NB4 (cell line): ENCODE data around the gene CAMP.
A peak's percentile ranks its signal among the peaks of the same experiment; 100 is the strongest.

Source experiments
- POLR2A ChIP-seq: IDR thresholded peaks from 2 replicates; pipeline ENCODE4 v1.6.1; 2011; ENCODE audit warnings: mild to moderate bottlenecking; ENCODE audit not compliant: insufficient read length; ENCODE audit errors: extremely low read depth
- TF ChIP-seq, protein P1 (sequence below): IDR thresholded peaks from one replicate; pipeline ENCODE4 v1.5.1; 2012; ENCODE audit warnings: low read depth, low read length
- TF ChIP-seq, protein P2 (sequence below): IDR thresholded peaks from 2 replicates; pipeline ENCODE4 v1.6.1; 2011; ENCODE audit warnings: low read depth, low read length

DNA sequence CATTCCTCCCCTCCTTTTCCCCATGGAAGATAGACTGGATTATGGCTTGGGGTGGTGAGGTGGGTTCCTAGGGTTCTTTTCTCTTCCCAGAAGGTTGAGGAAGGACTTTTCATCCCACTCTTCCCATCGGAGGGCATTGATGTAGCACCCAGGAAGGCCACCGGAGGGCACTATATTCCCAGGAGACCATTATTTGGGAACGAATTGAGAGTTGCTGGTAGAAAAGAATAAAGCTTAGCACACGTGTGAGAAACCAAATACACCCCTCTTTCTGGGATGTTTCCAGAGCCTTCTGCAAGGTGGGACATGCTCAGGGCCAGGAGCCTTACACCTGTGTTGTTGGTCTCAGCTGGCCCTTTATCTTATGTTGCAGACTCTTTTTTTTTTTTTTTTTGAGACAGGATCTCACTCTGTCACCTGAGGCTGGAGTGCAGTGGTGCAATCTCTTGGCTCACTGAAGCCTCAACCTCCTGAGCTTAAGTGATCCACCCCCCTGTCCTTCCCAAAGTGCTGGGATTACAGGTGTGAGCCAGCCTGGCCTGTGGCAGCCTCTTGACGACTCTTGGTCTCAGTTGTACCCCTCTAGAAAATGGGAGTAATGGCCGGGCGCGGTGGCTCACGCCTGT, 28.7 kb upstream of the CAMP start:
- TF ChIP-seq POLR2A, result no peak
- TF ChIP-seq, protein P1, sequence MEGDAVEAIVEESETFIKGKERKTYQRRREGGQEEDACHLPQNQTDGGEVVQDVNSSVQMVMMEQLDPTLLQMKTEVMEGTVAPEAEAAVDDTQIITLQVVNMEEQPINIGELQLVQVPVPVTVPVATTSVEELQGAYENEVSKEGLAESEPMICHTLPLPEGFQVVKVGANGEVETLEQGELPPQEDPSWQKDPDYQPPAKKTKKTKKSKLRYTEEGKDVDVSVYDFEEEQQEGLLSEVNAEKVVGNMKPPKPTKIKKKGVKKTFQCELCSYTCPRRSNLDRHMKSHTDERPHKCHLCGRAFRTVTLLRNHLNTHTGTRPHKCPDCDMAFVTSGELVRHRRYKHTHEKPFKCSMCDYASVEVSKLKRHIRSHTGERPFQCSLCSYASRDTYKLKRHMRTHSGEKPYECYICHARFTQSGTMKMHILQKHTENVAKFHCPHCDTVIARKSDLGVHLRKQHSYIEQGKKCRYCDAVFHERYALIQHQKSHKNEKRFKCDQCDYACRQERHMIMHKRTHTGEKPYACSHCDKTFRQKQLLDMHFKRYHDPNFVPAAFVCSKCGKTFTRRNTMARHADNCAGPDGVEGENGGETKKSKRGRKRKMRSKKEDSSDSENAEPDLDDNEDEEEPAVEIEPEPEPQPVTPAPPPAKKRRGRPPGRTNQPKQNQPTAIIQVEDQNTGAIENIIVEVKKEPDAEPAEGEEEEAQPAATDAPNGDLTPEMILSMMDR, result peak; percentile 93
- TF ChIP-seq, protein P2, sequence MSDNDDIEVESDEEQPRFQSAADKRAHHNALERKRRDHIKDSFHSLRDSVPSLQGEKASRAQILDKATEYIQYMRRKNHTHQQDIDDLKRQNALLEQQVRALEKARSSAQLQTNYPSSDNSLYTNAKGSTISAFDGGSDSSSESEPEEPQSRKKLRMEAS, result peak; percentile 42
